Psoas muscle (tissue), 8 donors: Measurements from ENCODE around the gene MYO9A. TPM values are rescaled to one million over a fixed set of nuclear protein-coding genes. Genes with fewer than 3 reads are reported as not detected.

Experiments used
- ATAC-seq, 4 donors: fragments of 200-7000 bp; cut with Tn5 transposase; one replicate each; pipeline ENCODE4 v1.9.1; 2020; ENCODE audit warnings: moderate library complexity in 3 of 4, mild to moderate bottlenecking in 2 of 4
- DNase-seq, 2 donors: peaks; one replicate each; pipeline ENCODE4 v3.0.0-alpha.2; 2020
- H3K27ac ChIP-seq: fragments of 200-600 bp; one replicate; pipeline ENCODE4 v1.8.0; 2022
- H3K27me3 ChIP-seq, 3 donors: fragments of 200-600 bp in 1 of 3; one replicate each; pipeline versions ENCODE4 v1.6.1 to v1.8.0; 2013 to 2022; ENCODE audit warnings: low read length in 2 of 3, mild to moderate bottlenecking in 2 of 3, moderate library complexity in 1 of 3; ENCODE audit not compliant: insufficient read depth in 3 of 3
- H3K36me3 ChIP-seq, 2 donors: fragments of 200-600 bp in 1 of 2; one replicate each; pipeline versions ENCODE4 v1.6.1 to v1.8.0; 2013 to 2022; ENCODE audit warnings: low read depth in 1 of 2, mild to moderate bottlenecking in 1 of 2, moderate library complexity in 1 of 2; ENCODE audit not compliant: insufficient read depth in 1 of 2
- H3K4me1 ChIP-seq: fragments of 200-600 bp; one replicate; pipeline ENCODE4 v1.8.0; 2022
- H3K4me3 ChIP-seq: fragments of 200-600 bp; one replicate; pipeline ENCODE4 v1.8.0; 2022; ENCODE audit warnings: mild to moderate bottlenecking
- H3K9me3 ChIP-seq: fragments of 200-600 bp; one replicate; pipeline ENCODE4 v1.8.0; 2022
- WGBS, 3 donors: extraction: QIAGEN DNeasy Blood & Tissue Kit; methylation state at CpG; one replicate each; pipeline versions ENCODE4 v1.1.6 to v1.1.7; 2013; 5-methylcytosine and 5-hydroxymethylcytosine counted together
- intact Hi-C, 2 donors: fragments of 100-400 bp; cut with DNase I; formaldehyde crosslinking; loops; one replicate each; pipeline versions ENCODE4 v1.11.0 to v1.14.2; 2022
- polyA plus RNA-seq, 3 donors: library from polyadenylated mRNA; stranded (reverse); fragments of 200-250 nt; gene quantifications; one replicate each; pipeline ENCODE4 v1.2.3, GENCODE V29; 2013
- total RNA-seq, 4 donors: library from RNA; stranded (reverse); fragmentation: NEBNext Ultra II Directional in 2 of 4; extraction: Animal tissue kit (Norgen Biotek cat#: 25700) in 2 of 4; gene quantifications; one replicate each; pipeline versions ENCODE4 v1.2.1 to v1.2.4, GENCODE V29; 2021 to 2023
- TF ChIP-seq, protein P1 (sequence below): fragments of 200-600 bp; IDR thresholded peaks from one replicate; pipeline ENCODE4 v1.8.0; 2022; ENCODE audit warnings: antibody characterized with exemption
- donor health status: healthy with polysubstance abuse.
- donor health status: DM: no; HTN: no; CAD: no; lungs with moderate emphysema.
- donor health status: Bipolar disorder and iron deficiency.
- donor health status: healthy.
- donor health status: DM: yes; HTN: yes; CAD: no.
- donor health status: DM: no; HTN: no; CAD: no.
- donor health status: DM: no; HTN: no; CAD: no.
- donor health status: DM: yes; HTN: yes; CAD: no.

Gene MYO9A
- total and polyA plus RNA-seq, 7 donors = 3.4 to 28.4 (median 23.0) TPM

DNA sequence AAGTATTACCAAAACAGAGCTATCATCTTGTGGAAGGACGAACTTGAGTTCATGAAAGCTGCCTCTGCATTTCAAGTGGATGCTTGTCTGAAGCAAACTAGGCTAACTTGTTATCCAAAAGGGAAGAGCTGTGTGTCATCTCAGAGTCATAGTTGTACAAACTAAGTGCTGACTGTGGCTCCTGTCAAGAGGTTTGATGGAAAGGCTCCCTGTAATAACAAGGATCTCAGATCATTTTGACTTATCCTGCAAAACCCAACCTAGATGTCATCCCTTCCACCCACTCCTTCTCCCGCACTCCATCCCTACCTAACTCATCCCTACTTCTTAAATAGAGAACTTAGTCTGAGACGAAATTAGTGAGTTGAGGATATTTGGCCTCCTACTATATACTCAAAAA, 196.8 kb downstream of the MYO9A start:
- Histone ChIP-seq H3K4me1 (no peaks in the 10 kb centered on the region), H3K27ac (no peak overlapping the region), H3K9me3 (no peaks in the 10 kb centered on the region), H3K4me3 (no peak overlapping the region), H3K27me3 (no peaks in the 10 kb centered on the region), H3K36me3 (peaks cover 0 to 14% of the 10 kb centered on the region in 2 donors)
- DNase-seq (no peak), ATAC-seq (no peak)
- intact Hi-C loops = no loop called here
- 93 to 99% (median 98%) methylated on average over 3 of the region's 3 CpGs for WGBS, 3 donors
- TF ChIP-seq, protein P1, sequence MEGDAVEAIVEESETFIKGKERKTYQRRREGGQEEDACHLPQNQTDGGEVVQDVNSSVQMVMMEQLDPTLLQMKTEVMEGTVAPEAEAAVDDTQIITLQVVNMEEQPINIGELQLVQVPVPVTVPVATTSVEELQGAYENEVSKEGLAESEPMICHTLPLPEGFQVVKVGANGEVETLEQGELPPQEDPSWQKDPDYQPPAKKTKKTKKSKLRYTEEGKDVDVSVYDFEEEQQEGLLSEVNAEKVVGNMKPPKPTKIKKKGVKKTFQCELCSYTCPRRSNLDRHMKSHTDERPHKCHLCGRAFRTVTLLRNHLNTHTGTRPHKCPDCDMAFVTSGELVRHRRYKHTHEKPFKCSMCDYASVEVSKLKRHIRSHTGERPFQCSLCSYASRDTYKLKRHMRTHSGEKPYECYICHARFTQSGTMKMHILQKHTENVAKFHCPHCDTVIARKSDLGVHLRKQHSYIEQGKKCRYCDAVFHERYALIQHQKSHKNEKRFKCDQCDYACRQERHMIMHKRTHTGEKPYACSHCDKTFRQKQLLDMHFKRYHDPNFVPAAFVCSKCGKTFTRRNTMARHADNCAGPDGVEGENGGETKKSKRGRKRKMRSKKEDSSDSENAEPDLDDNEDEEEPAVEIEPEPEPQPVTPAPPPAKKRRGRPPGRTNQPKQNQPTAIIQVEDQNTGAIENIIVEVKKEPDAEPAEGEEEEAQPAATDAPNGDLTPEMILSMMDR = no peak

DNA sequence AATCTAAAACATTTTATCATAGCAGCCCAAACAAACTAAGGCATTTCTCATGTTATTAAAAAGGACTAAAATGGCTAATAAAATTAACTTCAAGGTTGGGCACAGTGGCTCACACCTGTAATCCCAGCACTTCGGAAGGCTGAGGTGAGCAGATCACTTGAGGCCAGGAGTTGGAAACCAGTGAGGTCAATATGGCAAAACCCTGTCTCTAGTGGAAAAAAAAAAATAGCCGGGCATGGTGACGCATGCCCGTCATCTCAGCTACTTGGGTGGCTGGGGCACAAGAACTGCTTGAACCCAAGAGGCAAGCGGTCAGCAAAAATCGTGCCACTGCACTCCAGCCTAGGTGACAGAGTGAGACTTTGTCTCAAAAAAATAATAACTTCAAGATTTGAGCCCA, 197.4 kb downstream of the MYO9A start:
- intact Hi-C loops = no loop called here
- TF ChIP-seq, protein P1 = no peak
- WGBS, 3 donors = 91 to 98% (median 98%) methylated on average over 6 of the region's 6 CpGs
- DNase-seq = no peak
- no peak overlapping the region for H3K27ac ChIP-seq
- no peaks in the 10 kb centered on the region for H3K27me3 ChIP-seq
- H3K36me3 ChIP-seq = peaks cover 0 to 20% of the 10 kb centered on the region in 2 donors
- no peak for ATAC-seq
- no peak overlapping the region for H3K4me3 ChIP-seq
- no peaks in the 10 kb centered on the region for H3K9me3 ChIP-seq
- no peaks in the 10 kb centered on the region for H3K4me1 ChIP-seq

DNA sequence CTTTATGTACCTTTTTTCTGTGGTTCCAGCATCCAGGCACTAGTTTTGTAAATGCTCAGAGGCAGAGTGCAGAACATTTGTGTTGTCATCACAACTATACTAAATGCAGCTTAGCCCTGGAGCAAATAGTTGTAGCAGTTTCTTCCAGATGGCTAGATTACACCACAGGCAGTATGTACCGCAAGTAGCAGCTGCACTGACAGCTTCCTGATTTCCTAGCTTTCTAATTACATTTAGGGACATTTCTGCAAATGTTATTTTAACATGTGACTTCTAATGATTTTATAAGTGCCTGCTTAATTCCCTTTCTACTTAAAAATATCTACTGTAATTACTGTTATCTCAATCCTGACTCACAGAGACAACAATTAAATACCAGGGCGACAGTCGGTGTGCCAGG, 201.1 kb downstream of the MYO9A start:
- Histone ChIP-seq H3K4me1 (no peaks in the 10 kb centered on the region), H3K36me3 (peaks cover 0 to 31% of the 10 kb centered on the region in 2 donors), H3K27ac (no peak overlapping the region), H3K27me3 (no peaks in the 10 kb centered on the region), H3K4me3 (no peak overlapping the region), H3K9me3 (no peaks in the 10 kb centered on the region)
- DNase-seq (no peak), ATAC-seq (no peak)
- TF ChIP-seq, protein P1 = no peak
- intact Hi-C loops = no loop called here
- WGBS, 3 donors = 90 to 94% (median 94%) methylated on average over 3 of the region's 3 CpGs

DNA sequence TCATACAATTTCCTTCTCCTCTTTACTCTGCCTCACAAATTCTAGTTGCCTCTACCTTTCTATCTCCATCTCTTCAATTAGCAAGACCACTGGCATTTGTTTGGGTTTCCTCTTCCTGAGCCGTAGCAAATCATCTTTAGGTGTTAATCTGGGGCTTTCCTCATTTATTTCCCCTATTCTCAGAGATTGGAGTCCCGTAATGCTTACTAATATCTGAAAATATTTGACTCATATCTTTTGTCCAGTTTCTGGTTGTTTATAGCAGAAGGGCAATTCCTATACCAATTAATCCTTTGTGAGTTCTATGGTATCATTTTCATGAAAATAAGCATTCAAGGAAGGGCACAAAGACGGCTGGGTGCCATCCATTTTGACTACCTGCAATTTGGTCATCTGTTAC, 203.9 kb downstream of the MYO9A start:
- TF ChIP-seq, protein P1 = no peak
- ATAC-seq = no peak
- no peaks in the 10 kb centered on the region for H3K9me3 ChIP-seq
- no peaks in the 10 kb centered on the region for H3K27me3 ChIP-seq
- DNase-seq = no peak
- intact Hi-C loops = no loop called here
- no peak overlapping the region for H3K4me3 ChIP-seq
- H3K27ac ChIP-seq = no peak overlapping the region
- no peaks in the 10 kb centered on the region for H3K4me1 ChIP-seq
- 95 to 100% (median 96%) methylated on average over 3 of the region's 3 CpGs for WGBS, 3 donors
- H3K36me3 ChIP-seq = peaks cover 0 to 42% of the 10 kb centered on the region in 2 donors

DNA sequence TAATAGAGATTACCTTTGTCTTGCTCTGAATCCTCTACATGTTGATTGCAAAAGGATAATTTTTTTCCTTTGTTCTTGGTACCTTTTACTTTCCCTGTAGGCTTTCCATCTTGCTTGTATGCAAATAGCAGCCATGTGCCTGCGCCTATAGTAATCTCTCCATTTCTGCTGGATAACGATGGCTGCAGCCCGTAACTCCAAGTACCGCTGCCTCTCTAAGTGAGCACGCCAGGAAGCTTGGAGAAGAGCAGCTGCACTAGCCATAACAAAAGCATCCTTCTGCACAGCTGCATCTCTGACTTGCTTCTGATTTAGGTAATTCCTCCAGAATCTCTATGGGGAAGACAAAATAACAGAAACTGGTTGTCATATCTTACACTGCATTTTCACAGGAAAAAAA, 218.3 kb downstream of the MYO9A start:
- Histone ChIP-seq H3K4me1 (no peaks in the 10 kb centered on the region), H3K27ac (no peak overlapping the region), H3K4me3 (no peak overlapping the region), H3K36me3 (peaks cover 7 to 85% of the 10 kb centered on the region in 2 donors), H3K27me3 (no peaks in the 10 kb centered on the region), H3K9me3 (no peaks in the 10 kb centered on the region)
- DNase-seq (no peak), ATAC-seq (no peak)
- TF ChIP-seq, protein P1 = no peak
- intact Hi-C loops = loop anchor here in 1 of 2 donors (10.0 kb wide), 1 partner anchor 255 kb away; no protein-coding TSS in a partner anchor
- 92 to 95% (median 93%) methylated on average over 5 of the region's 5 CpGs for WGBS, 3 donors
